Endodermal cell (in vitro differentiated cells): ENCODE data around the gene CD6. TPM values are rescaled to one million over a fixed set of nuclear protein-coding genes. Genes with fewer than 3 reads are reported as not detected.

ENCODE experiments used
- DNase-seq: peaks from one replicate; pipeline ENCODE4 v3.0.0-alpha.2; 2017
- H3K27ac ChIP-seq: 2 replicates; pipeline ENCODE4 v1.5.1; 2013; ENCODE audit warnings: mild to moderate bottlenecking, low read depth, low read length, moderate library complexity
- H3K27me3 ChIP-seq: 2 replicates; pipeline ENCODE4 v1.6.1; 2013; ENCODE audit warnings: mild to moderate bottlenecking, low read length, moderate library complexity; ENCODE audit not compliant: insufficient read depth, control insufficient read depth, poor library complexity, severe bottlenecking
- H3K36me3 ChIP-seq: 2 replicates; pipeline ENCODE4 v1.7.0; 2013; ENCODE audit warnings: mild to moderate bottlenecking, low read length, moderate library complexity; ENCODE audit not compliant: control insufficient read depth, insufficient read depth
- H3K4me1 ChIP-seq: one replicate; pipeline ENCODE4 v1.7.0; 2013; ENCODE audit warnings: low read length; ENCODE audit not compliant: control insufficient read depth, insufficient read depth
- H3K4me3 ChIP-seq: 2 replicates; pipeline ENCODE4 v1.5.1; 2013; ENCODE audit warnings: mild to moderate bottlenecking, low read length, moderate library complexity
- H3K9ac ChIP-seq: 2 replicates; pipeline ENCODE4 v1.6.1; 2013; ENCODE audit warnings: mild to moderate bottlenecking, low read length, moderate library complexity; ENCODE audit not compliant: poor library complexity, severe bottlenecking; ENCODE audit errors: extremely low read depth
- H3K9me3 ChIP-seq: 2 replicates; pipeline ENCODE4 v1.6.1; 2013; ENCODE audit warnings: mild to moderate bottlenecking, low read length, moderate library complexity; ENCODE audit not compliant: control insufficient read depth
- H3K27ac Mint-ChIP-seq: 2 replicates; pipeline ENCODE4 v1.8.0; 2020; ENCODE audit warnings: mixed read lengths
- H3K27me3 Mint-ChIP-seq: 2 replicates; pipeline ENCODE4 v1.8.0; 2021; ENCODE audit warnings: mild to moderate bottlenecking, mixed read lengths; ENCODE audit not compliant: insufficient read depth
- H3K36me3 Mint-ChIP-seq: 2 replicates; pipeline ENCODE4 v1.8.0; 2020; ENCODE audit warnings: low read depth, mixed read lengths
- H3K4me1 Mint-ChIP-seq: 2 replicates; pipeline ENCODE4 v1.8.0; 2020; ENCODE audit warnings: mixed read lengths
- H3K4me3 Mint-ChIP-seq: 2 replicates; pipeline ENCODE4 v1.8.0; 2020; ENCODE audit warnings: mild to moderate bottlenecking, moderate library complexity, mixed read lengths
- H3K9me3 Mint-ChIP-seq: 2 replicates; pipeline ENCODE4 v1.8.0; 2020; ENCODE audit warnings: mild to moderate bottlenecking, mixed read lengths
- CTCF ChIP-seq: fragments of 200-600 bp; sonication (generic); conservative IDR thresholded peaks from 2 replicates; pipeline ENCODE4 v1.5.0; 2021; ENCODE audit warnings: antibody characterized with exemption, mild to moderate bottlenecking
- WGBS, 2 experiments: methylation state at CpG; one replicate each; pipeline versions ENCODE4 v1.1.5 to v1.1.7; 2013; ENCODE audit warnings: missing lambda C conversion rate in 2 of 2, mixed read lengths in 1 of 2; ENCODE audit not compliant: insufficient coverage in 1 of 2, insufficient read length in 1 of 2; 5-methylcytosine and 5-hydroxymethylcytosine counted together
- total RNA-seq, 2 donors: library from RNA; stranded (reverse); fragmentation: NEBNext Ultra II Directional in 1 of 2; extraction: Animal tissue kit (Norgen Biotek cat#: 25700) in 1 of 2; gene quantifications; 2 replicates in 1 of 2; 3 replicates in 1 of 2; pipeline ENCODE4 v1.2.1, GENCODE V29; 2021

CD6 gene
- total RNA-seq, 2 donors from 2014 or later = 1.5 to 1.6 TPM

DNA sequence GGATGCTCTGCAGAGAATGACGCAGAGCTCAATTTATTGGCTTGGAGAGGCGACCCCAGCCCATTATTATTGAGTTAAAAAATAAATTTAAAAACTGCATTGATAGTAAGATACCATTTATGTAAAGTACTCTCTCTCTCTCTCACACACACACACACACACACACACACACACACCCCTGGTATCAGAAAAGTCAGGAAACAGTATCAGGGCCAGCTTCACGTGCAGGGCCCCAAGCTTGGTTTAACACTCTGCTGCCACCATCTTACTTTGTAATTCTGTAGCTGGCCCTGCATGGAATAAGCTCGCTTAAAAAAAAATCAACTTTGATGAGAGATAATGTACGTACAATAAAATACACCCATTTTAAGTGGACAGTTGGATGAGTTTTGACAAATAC lies 71.1 kb downstream of the CD6 start:
- Histone ChIP-seq H3K4me1 (peaks cover 3% of the 10 kb centered on the region), H3K9me3 (no peaks in the 10 kb centered on the region), H3K27me3 (no peaks in the 10 kb centered on the region), H3K9ac (no peak overlapping the region), H3K4me3 (no peak overlapping the region), H3K27ac (no peak overlapping the region), H3K36me3 (no peaks in the 10 kb centered on the region)
- Mint-ChIP-seq H3K27ac (no peak overlapping the region), H3K4me3 (no peak overlapping the region), H3K9me3 (no peaks in the 10 kb centered on the region), H3K27me3 (peaks cover 3% of the 10 kb centered on the region), H3K36me3 (no peaks in the 10 kb centered on the region), H3K4me1 (peaks cover 13% of the 10 kb centered on the region)
- DNase-seq = no peak
- WGBS, 2 experiments = 83 to 100% methylated on average over 3 to 4 of the region's 5 CpGs
- no peak for TF ChIP-seq CTCF

DNA sequence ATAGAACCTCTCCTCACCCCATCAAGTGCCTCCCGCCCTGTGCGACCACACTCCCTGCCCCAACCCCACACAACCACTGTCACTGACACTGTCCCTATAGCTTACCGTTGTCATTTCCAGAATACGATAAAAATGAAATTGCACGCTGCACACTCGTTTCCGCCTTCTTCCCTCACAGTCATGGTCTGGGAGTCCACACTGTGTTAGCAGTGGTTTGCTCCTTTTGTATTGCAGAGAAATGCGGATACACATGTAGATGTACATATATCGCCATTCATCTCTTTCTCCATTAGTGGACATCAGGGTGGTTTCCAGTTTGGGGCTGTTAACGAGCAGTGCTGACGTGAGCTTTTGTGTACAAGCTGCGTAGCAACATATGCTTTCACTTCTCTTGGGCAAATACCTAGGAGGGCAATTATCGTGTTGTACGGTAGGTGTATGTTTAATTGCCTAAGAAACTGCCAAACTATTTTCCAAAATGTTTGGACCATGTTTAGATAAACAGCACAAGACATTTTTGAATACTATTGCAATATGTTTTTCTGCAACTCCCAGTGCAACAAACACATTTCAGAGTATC lies 71.6 kb downstream of the CD6 start:
- Mint-ChIP-seq H3K9me3 (no peaks in the 10 kb centered on the region), H3K27ac (no peak overlapping the region), H3K4me3 (no peak overlapping the region), H3K36me3 (no peaks in the 10 kb centered on the region), H3K4me1 (peaks cover 13% of the 10 kb centered on the region), H3K27me3 (peaks cover 9% of the 10 kb centered on the region)
- no peaks in the 10 kb centered on the region for H3K36me3 ChIP-seq
- no peak overlapping the region for H3K4me3 ChIP-seq
- H3K9me3 ChIP-seq = no peaks in the 10 kb centered on the region
- H3K4me1 ChIP-seq = peaks cover 3% of the 10 kb centered on the region
- H3K9ac ChIP-seq = no peak overlapping the region
- H3K27ac ChIP-seq = no peak overlapping the region
- TF ChIP-seq CTCF = no peak
- WGBS, 2 experiments = 96 to 97% methylated on average over 14 of the region's 14 CpGs
- DNase-seq = no peak
- no peaks in the 10 kb centered on the region for H3K27me3 ChIP-seq

- H3K27me3 Mint-ChIP-seq = peaks cover 23% of the 10 kb centered on the region
- peaks cover 11% of the 10 kb centered on the region for H3K27me3 ChIP-seq
- H3K4me3 ChIP-seq = no peak overlapping the region
- no peak overlapping the region for H3K9ac ChIP-seq
- TF ChIP-seq CTCF = no peak
- no peak overlapping the region for H3K4me3 Mint-ChIP-seq
- peaks cover 13% of the 10 kb centered on the region for H3K4me1 Mint-ChIP-seq
- no peak for DNase-seq
- no peaks in the 10 kb centered on the region for H3K9me3 Mint-ChIP-seq
- H3K36me3 Mint-ChIP-seq = no peaks in the 10 kb centered on the region
- H3K27ac Mint-ChIP-seq = no peak overlapping the region
- no peak overlapping the region for H3K27ac ChIP-seq
- peaks cover 3% of the 10 kb centered on the region for H3K4me1 ChIP-seq
- no peaks in the 10 kb centered on the region for H3K9me3 ChIP-seq
- WGBS, 2 experiments = 94 to 95% methylated on average over 7 of the region's 7 CpGs
- no peaks in the 10 kb centered on the region for H3K36me3 ChIP-seq
These were observed 73.8 kb downstream of the CD6 start for GRCh38 chr11:61045271-61045670.
